ENCODE data around the gene SLC35D2.

DNA sequence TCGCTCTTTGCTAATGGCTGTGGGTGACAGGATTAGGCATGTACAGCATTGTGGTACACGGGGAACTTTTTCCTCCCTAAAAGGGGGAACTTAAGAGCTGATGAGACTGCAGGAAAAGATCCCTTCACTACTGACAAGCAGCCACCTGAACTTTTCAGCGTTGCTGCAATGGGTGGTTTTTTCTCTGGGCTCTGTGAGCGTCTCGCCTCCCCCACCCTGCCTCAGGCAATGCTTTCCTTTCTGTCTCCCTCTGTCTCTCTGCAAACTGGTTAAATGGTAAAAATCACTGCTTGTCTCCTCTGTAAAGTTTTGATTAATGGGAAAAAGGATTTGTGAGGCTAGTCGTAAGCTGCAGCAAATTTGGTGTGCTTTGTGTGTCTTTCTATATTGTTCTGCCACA lies 101.9 kb downstream of the SLC35D2 start:
- TF ChIP-seq, protein P1, sequence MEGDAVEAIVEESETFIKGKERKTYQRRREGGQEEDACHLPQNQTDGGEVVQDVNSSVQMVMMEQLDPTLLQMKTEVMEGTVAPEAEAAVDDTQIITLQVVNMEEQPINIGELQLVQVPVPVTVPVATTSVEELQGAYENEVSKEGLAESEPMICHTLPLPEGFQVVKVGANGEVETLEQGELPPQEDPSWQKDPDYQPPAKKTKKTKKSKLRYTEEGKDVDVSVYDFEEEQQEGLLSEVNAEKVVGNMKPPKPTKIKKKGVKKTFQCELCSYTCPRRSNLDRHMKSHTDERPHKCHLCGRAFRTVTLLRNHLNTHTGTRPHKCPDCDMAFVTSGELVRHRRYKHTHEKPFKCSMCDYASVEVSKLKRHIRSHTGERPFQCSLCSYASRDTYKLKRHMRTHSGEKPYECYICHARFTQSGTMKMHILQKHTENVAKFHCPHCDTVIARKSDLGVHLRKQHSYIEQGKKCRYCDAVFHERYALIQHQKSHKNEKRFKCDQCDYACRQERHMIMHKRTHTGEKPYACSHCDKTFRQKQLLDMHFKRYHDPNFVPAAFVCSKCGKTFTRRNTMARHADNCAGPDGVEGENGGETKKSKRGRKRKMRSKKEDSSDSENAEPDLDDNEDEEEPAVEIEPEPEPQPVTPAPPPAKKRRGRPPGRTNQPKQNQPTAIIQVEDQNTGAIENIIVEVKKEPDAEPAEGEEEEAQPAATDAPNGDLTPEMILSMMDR (IDR thresholded peaks at IDR 0.05; ENCODE audit: low read depth, low read length, missing input control) = no peak
- TF ChIP-seq, protein P2, sequence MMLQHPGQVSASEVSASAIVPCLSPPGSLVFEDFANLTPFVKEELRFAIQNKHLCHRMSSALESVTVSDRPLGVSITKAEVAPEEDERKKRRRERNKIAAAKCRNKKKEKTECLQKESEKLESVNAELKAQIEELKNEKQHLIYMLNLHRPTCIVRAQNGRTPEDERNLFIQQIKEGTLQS (IDR thresholded peaks at IDR 0.05) = no peak
- TF ChIP-seq YY1 (IDR thresholded peaks at IDR 0.05) (no peak), SP1 (IDR thresholded peaks at IDR 0.05) (no peak), JUND (IDR thresholded peaks at IDR 0.05) (no peak), RAD21 (IDR thresholded peaks at IDR 0.05) (no peak)
- TF ChIP-seq, protein P3, sequence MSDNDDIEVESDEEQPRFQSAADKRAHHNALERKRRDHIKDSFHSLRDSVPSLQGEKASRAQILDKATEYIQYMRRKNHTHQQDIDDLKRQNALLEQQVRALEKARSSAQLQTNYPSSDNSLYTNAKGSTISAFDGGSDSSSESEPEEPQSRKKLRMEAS (IDR thresholded peaks at IDR 0.05) = no peak
- TF ChIP-seq, protein P4, sequence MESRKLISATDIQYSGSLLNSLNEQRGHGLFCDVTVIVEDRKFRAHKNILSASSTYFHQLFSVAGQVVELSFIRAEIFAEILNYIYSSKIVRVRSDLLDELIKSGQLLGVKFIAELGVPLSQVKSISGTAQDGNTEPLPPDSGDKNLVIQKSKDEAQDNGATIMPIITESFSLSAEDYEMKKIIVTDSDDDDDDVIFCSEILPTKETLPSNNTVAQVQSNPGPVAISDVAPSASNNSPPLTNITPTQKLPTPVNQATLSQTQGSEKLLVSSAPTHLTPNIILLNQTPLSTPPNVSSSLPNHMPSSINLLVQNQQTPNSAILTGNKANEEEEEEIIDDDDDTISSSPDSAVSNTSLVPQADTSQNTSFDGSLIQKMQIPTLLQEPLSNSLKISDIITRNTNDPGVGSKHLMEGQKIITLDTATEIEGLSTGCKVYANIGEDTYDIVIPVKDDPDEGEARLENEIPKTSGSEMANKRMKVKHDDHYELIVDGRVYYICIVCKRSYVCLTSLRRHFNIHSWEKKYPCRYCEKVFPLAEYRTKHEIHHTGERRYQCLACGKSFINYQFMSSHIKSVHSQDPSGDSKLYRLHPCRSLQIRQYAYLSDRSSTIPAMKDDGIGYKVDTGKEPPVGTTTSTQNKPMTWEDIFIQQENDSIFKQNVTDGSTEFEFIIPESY (IDR thresholded peaks at IDR 0.05) = no peak
